Vagina (tissue), 2 donors: ENCODE data around the gene ABCA3.

Experiments used
- CTCF ChIP-seq, 3 experiments: fragments of 450-650 bp in 2 of 3; fragments of 200-600 bp in 1 of 3; sonication (generic) in 1 of 3; IDR thresholded peaks; one replicate each; pipeline ENCODE4 v1.5.1; 2017 to 2019; ENCODE audit warnings: antibody characterized with exemption in 3 of 3, mild to moderate bottlenecking in 2 of 3, moderate library complexity in 2 of 3
- POLR2A ChIP-seq, 2 donors: fragments of 450-650 bp; IDR thresholded peaks; one replicate each; pipeline ENCODE4 v1.6.1; 2017; ENCODE audit warnings: antibody characterized with exemption in 2 of 2, mild to moderate bottlenecking in 2 of 2, moderate library complexity in 2 of 2
- POLR2AphosphoS5 ChIP-seq, 2 donors: sonication (generic); formaldehyde crosslinking; IDR thresholded peaks; one replicate each; pipeline ENCODE4 v1.9.0; 2017; ENCODE audit warnings: antibody characterized with exemption in 2 of 2, mild to moderate bottlenecking in 2 of 2, low read depth in 1 of 2; ENCODE audit not compliant: insufficient read depth in 1 of 2

GRCh38 chr16:2325181-2325580 is 15.3 kb downstream of the ABCA3 start:
- TF ChIP-seq CTCF (IDR thresholded peaks at IDR 0.05) (no peak), POLR2A (IDR thresholded peaks at IDR 0.05) (no peak), POLR2AphosphoS5 (IDR thresholded peaks at IDR 0.05; ENCODE audit: insufficient read depth in 1 of 2, low read depth in 1 of 2) (no peak)
